ENCODE results near the gene PRR20G. TPM values are rescaled to one million over a fixed set of nuclear protein-coding genes. Genes with fewer than 3 reads are reported as not detected.

Gene PRR20G
- total RNA-seq, 4 donors from 2014 or later = not detected

- TF ChIP-seq EP300 (IDR thresholded peaks at IDR 0.05) (no peak), POLR2A (IDR thresholded peaks at IDR 0.05) (no peak), CTCF (IDR thresholded peaks at IDR 0.05) (no peak)
- no peak for DNase-seq (ENCODE audit: low spot score in 2 of 2)
- Histone ChIP-seq H3K27me3 (no peaks in the 10 kb centered on the region), H3K36me3 (no peaks in the 10 kb centered on the region), H3K4me1 (no peaks in the 10 kb centered on the region), H3K9me3 (no peaks in the 10 kb centered on the region), H3K4me3 (no peak overlapping the region), H3K27ac (no peak overlapping the region)
- 69 to 82% methylated on average over 6 of the region's 6 CpGs for WGBS, 2 donors
Measured at GRCh38 chr3:127260826-127261555, 26.9 kb downstream of the PRR20G start.

GRCh38 chr3:127260416-127260815 lies 27.4 kb downstream of the PRR20G start:
- WGBS, 2 donors = 84 to 88% methylated on average over 7 of the region's 7 CpGs
- TF ChIP-seq CTCF (IDR thresholded peaks at IDR 0.05) = no peak
- TF ChIP-seq POLR2A (IDR thresholded peaks at IDR 0.05) = no peak
- no peak for TF ChIP-seq EP300 (IDR thresholded peaks at IDR 0.05)
- Histone ChIP-seq H3K4me3 (no peak overlapping the region), H3K9me3 (no peaks in the 10 kb centered on the region), H3K36me3 (no peaks in the 10 kb centered on the region), H3K4me1 (no peaks in the 10 kb centered on the region), H3K27ac (no peak overlapping the region), H3K27me3 (no peaks in the 10 kb centered on the region)
- DNase-seq (ENCODE audit: low spot score in 2 of 2) = no peak

- Histone ChIP-seq H3K4me3 (no peak overlapping the region), H3K27ac (no peak overlapping the region), H3K36me3 (no peaks in the 10 kb centered on the region), H3K27me3 (no peaks in the 10 kb centered on the region), H3K4me1 (no peaks in the 10 kb centered on the region), H3K9me3 (no peaks in the 10 kb centered on the region)
- 51 to 57% methylated on average over 4 of the region's 4 CpGs for WGBS, 2 donors
- no peak for TF ChIP-seq EP300 (IDR thresholded peaks at IDR 0.05)
- no peak for TF ChIP-seq CTCF (IDR thresholded peaks at IDR 0.05)
- TF ChIP-seq POLR2A (IDR thresholded peaks at IDR 0.05) = no peak
- no peak for DNase-seq (ENCODE audit: low spot score in 2 of 2)
Measured at GRCh38 chr3:127259882-127260281, 28.0 kb downstream of the PRR20G start.

GRCh38 chr3:127258733-127259132 lies 29.1 kb downstream of the PRR20G start:
- no peaks in the 10 kb centered on the region for H3K36me3 ChIP-seq
- H3K4me1 ChIP-seq = no peaks in the 10 kb centered on the region
- DNase-seq (ENCODE audit: low spot score in 2 of 2) = no peak
- H3K27ac ChIP-seq = no peak overlapping the region
- TF ChIP-seq CTCF (IDR thresholded peaks at IDR 0.05) (no peak), POLR2A (IDR thresholded peaks at IDR 0.05) (no peak), EP300 (IDR thresholded peaks at IDR 0.05) (no peak)
- 85 to 89% methylated on average over 2 of the region's 2 CpGs for WGBS, 2 donors
- H3K27me3 ChIP-seq = no peaks in the 10 kb centered on the region
- H3K4me3 ChIP-seq = no peak overlapping the region
- no peaks in the 10 kb centered on the region for H3K9me3 ChIP-seq

- DNase-seq (ENCODE audit: low spot score in 2 of 2) = no peak
- H3K9me3 ChIP-seq = no peaks in the 10 kb centered on the region
- WGBS, 2 donors = 78 to 80% methylated on average over 5 of the region's 5 CpGs
- no peaks in the 10 kb centered on the region for H3K36me3 ChIP-seq
- no peak overlapping the region for H3K4me3 ChIP-seq
- H3K27me3 ChIP-seq = no peaks in the 10 kb centered on the region
- TF ChIP-seq POLR2A (IDR thresholded peaks at IDR 0.05) (no peak), EP300 (IDR thresholded peaks at IDR 0.05) (no peak), CTCF (IDR thresholded peaks at IDR 0.05) (no peak)
- no peak overlapping the region for H3K27ac ChIP-seq
- H3K4me1 ChIP-seq = no peaks in the 10 kb centered on the region
Measured at GRCh38 chr3:127257351-127257750, 30.5 kb downstream of the PRR20G start.
